Endometrial microvascular endothelial cells (primary cell): Measurements from ENCODE around the gene CSNK1G3. TPM values are rescaled to one million over a fixed set of nuclear protein-coding genes. Genes with fewer than 3 reads are reported as not detected.

Experiments
- in situ Hi-C: cut with HindIII; loops from 2 replicates; pipeline ENCODE4 v1.10.0; 2017; ENCODE audit warnings: low sequenced_read_pairs, low pct_unique_long_range_greater_than_20kb; ENCODE audit errors: inconsistent ontology term
- total RNA-seq: library from RNA; depleted of rRNA; stranded (reverse); fragments of >200 nt; gene quantifications from one replicate; pipeline ENCODE4 v1.2.3, GENCODE V29; 2015; ENCODE audit errors: inconsistent ontology term

Gene CSNK1G3
- total RNA-seq, 1 donor from 2014 or later, result 38.3 TPM

GRCh38 chr5:123511290-123511647 is 708 bp upstream of the CSNK1G3 start:
- in situ Hi-C loops, result no loop called here

GRCh38 chr5:123512611-123513461 is 859 bp downstream of the CSNK1G3 start:
- in situ Hi-C loops, result no loop called here

DNA sequence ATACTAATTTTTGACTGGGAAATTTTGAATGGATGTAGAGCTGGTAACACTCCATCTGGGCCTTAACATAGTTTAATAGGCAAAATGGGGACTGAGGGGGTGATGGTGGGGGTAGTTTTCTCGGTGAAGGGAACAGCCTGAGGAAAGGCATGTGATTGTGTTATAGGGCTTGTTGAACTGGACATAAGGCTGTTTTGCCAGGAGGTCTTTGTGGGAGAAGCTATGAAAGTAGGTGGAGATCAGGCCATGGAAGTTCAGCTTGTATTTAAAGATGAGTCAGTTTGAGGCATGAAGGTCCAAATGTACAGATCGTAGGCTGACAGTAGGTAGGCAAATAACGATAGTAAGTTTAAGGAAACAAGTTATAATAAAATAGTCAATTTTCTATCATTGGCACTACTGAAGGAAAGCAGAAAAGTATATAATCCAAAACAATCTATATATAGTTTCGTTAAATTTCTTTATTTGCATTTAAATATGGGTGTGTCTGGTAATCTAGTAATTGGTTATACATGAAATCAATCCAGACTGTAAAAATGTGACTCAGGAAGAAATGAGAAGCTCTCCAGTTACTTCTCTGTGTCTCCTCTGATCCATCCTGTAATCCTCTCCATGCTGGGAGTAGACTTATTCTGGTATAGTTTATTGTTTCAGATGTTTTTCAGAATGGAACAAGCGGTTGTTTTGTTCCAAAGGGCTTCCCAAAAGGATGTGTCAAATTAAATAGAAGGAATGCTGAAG is 2.8 kb downstream of the CSNK1G3 start:
- in situ Hi-C loops, result no loop called here

DNA sequence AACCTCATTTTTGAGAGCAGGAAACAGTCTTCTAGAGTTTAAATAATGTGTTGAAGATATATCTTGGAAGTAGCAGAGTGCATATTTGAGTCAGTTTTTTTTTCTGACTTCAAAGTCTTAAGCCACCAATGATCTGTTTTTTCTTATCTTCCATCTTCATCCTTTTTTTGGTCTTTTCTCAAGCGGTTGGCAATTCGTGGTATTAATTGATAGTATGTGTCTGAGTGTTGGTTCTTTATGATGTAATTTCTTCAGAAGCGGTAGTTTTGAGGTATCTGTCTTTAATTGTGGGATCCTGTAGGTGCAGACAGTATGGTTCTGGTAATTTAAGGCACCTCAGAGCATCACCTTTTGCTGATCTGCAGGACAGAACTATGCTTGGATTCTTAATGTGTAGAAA is 3.9 kb downstream of the CSNK1G3 start:
- in situ Hi-C loops, result no loop called here

DNA sequence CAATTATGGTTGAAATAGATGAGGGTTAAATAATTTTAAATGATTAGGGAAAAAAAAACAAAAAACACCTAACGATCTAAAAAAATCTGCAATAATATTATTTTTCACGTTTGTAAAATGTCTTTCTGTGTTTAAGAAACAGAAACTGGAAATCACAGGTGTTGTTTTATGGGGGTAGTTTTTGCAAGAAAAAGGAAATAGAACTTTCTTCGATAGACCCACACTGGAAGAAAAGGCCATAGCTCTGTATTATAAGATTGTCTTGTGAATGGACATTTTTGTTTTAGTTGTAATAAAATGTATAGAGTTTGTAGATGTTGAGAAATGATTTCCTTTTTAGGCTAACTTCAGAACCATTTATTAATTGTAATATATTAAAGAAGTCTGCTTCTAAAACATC is 5.5 kb downstream of the CSNK1G3 start:
- in situ Hi-C loops, result no loop called here

DNA sequence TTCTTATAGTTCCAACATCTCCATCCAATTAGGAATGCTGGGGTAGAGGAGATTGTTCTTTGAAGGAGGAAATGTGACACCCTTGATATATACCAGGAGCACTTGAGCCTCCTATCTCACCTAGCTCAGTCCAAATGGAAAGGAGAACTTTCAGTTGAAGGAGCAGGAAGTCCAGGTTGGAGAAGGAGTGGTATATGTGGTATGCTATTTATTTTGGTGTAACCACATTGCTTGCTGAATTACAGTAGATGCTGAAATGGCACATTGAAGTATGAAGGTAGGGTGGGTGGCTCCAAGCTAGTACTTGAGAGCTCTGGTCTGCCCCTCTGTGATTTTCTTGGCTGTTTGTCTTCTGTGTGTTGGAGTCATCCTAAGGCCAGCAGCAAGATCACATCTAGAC is 6.1 kb downstream of the CSNK1G3 start:
- in situ Hi-C loops, result no loop called here

GRCh38 chr5:123520677-123521247 is 8.8 kb downstream of the CSNK1G3 start:
- in situ Hi-C loops, result no loop called here

DNA sequence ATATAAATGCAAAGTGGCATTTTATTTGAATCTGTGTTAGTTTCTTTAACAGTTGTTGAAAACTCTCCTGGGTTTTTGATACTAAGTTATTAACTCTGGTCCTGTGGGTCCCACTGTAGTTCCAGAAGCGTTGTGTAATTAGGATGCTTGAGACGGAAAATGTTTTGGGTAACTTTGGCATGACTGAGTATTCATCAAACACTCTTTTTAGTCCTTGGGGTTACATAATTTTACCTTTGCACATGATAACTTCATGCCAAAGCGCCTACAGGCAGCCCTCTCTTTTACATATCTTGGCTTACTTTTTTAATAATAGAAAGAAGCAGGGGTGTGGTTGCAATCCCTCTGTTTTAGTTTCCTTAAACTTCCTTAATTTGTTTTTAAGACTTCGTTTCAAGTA is 12.2 kb downstream of the CSNK1G3 start:
- in situ Hi-C loops, result no loop called here

GRCh38 chr5:123527190-123527589 is 15.2 kb downstream of the CSNK1G3 start:
- in situ Hi-C loops, result no loop called here

DNA sequence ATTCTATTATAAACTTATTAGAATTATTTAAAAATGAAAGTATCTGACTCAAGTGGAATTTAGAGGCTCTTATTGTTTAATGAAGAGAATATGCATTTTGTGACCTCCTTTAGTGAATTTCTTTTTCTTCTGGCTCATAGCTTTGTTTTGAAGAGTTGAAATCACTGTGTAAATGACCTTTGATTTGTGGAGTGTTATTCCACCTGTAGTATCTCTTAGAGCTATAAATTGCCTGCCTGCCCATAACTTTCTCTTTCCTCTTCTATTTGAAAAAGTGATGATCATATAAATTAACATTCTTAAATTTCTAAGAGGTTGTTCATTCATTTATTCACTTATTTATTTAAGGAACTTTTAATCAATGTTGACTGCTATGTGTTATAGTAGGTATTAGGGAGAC is 16.1 kb downstream of the CSNK1G3 start:
- in situ Hi-C loops, result no loop called here

DNA sequence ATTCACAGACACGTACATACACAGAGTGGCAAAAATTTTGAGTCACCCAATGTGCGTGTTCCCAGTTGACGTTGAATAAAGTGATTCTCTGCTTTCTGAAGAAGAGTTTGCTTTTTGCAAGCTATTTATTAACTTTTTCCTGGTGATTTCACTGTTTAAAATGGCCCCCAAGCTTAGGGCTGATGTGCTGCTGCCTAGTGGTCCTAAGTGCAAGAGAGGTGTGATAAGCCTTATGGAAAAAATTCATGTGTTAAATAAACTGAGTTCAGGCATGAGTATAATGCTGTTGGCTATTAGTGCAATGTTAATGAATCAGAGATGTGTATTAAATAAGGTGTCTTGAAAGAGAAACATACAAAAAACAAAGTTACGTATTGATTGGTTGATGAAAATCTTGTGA is 16.9 kb downstream of the CSNK1G3 start:
- in situ Hi-C loops, result no loop called here

DNA sequence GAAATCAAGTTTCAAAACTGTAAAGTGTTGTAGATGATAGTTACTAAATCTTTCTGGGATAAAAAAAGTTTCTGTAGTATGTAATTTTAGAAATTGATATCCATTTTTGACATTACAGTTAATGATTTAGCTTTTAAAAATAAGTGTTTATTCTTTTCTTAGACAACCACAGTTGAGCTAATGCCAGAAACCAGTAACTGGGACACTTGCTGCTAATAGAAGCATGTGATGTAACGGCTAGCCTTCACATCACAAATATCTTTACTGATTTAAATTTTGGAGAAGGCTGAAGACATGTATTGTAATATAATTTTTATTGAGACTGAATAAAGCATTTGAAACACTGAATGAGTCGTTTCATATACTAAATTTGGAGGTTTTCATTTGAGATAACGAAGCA is 18.8 kb downstream of the CSNK1G3 start:
- in situ Hi-C loops, result no loop called here

DNA sequence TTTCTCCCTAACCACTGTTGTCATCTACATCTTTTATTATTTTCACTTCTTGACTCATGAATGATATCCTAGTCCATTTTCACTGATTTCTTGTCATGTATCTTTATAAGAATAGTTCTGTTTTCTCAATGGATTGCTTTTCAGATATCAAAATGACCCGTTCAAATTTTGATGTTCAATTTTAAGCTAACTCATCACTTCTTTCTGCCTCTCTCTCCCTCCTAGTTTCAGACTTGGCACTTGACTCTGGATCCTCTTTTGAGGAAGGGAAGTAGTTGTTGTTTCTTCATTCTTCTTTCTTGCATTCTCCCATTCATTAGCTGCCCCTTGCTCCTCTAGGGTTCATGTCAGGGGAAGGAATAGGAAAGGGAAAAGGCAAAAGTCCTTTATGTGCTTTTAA is 23.7 kb downstream of the CSNK1G3 start:
- in situ Hi-C loops, result no loop called here

DNA sequence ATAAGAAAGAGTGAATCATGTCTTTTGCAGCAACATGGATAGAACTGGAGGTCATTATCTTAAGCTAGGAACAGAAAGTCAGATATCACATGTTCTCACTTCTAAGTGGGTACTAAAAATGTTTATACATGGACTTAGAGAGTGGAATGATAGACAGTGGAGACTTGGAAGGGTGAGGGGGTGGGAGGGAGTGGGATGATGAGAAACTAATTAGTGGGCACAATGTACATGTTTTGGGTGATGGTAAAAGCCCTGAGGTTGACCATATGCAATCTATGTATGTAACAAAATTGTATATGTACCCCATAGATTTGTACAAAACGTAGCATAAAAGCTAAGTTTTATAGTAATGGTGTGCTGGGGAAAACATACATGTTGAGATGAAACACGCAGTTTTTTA is 25.3 kb downstream of the CSNK1G3 start:
- in situ Hi-C loops, result no loop called here

- in situ Hi-C loops, result no loop called here
Measured at GRCh38 chr5:123537845-123538244, 25.9 kb downstream of the CSNK1G3 start.

- in situ Hi-C loops, result no loop called here
Measured at GRCh38 chr5:123538670-123539459, 26.9 kb downstream of the CSNK1G3 start.

GRCh38 chr5:123540534-123540933 is 28.6 kb downstream of the CSNK1G3 start:
- in situ Hi-C loops, result no loop called here

GRCh38 chr5:123543438-123543837 is 31.5 kb downstream of the CSNK1G3 start:
- in situ Hi-C loops, result no loop called here

- in situ Hi-C loops, result no loop called here
Measured at GRCh38 chr5:123545506-123545905, 33.5 kb downstream of the CSNK1G3 start.
